ENCODE results near the gene ZNF710. TPM values are rescaled to one million over a fixed set of nuclear protein-coding genes. Genes with fewer than 3 reads are reported as not detected.

The ZNF710 gene
- total RNA-seq, 1 donor from 2014 or later = 24.2 TPM

- H3K4me1 Mint-ChIP-seq (ENCODE audit: unreplicated experiment) = no peaks in the 10 kb centered on the region
- H3K9me3 Mint-ChIP-seq (ENCODE audit: unreplicated experiment) = peaks cover 10% of the 10 kb centered on the region
- no peak for DNase-seq (ENCODE audit: extremely low spot score, unreplicated experiment)
- no peak overlapping the region for H3K4me3 Mint-ChIP-seq (ENCODE audit: unreplicated experiment)
- TF ChIP-seq, protein P1, sequence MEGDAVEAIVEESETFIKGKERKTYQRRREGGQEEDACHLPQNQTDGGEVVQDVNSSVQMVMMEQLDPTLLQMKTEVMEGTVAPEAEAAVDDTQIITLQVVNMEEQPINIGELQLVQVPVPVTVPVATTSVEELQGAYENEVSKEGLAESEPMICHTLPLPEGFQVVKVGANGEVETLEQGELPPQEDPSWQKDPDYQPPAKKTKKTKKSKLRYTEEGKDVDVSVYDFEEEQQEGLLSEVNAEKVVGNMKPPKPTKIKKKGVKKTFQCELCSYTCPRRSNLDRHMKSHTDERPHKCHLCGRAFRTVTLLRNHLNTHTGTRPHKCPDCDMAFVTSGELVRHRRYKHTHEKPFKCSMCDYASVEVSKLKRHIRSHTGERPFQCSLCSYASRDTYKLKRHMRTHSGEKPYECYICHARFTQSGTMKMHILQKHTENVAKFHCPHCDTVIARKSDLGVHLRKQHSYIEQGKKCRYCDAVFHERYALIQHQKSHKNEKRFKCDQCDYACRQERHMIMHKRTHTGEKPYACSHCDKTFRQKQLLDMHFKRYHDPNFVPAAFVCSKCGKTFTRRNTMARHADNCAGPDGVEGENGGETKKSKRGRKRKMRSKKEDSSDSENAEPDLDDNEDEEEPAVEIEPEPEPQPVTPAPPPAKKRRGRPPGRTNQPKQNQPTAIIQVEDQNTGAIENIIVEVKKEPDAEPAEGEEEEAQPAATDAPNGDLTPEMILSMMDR (IDR thresholded peaks at IDR 0.05) = no peak
- no peaks in the 10 kb centered on the region for H3K27me3 Mint-ChIP-seq (ENCODE audit: unreplicated experiment)
- no peak overlapping the region for H3K27ac Mint-ChIP-seq (ENCODE audit: unreplicated experiment)
- no peaks in the 10 kb centered on the region for H3K36me3 Mint-ChIP-seq (ENCODE audit: unreplicated experiment)
Observed at GRCh38 chr15:90113166-90113565, 112.0 kb downstream of the ZNF710 start.

DNA sequence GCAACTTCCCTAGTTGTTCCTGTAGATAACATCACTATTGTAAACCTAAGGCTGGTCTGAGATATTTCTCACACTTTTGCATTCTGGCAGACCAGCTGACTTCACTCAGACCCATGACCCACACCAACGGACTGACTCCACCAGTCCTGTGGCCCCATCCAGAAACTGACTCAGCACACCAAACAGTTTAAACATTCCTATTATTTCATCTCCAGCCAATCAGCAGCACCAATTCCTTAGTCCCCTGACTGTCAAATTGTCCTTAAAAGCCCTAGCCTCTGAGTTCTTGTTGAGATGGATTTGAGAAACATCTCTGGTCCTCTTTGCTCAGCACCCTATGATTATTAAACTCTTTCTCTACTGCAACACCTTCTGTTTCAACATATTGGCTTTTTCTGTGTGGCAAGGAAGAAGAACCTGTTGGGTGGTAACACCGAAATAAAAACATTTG is 113.4 kb downstream of the ZNF710 start:
- Mint-ChIP-seq H3K4me1 (ENCODE audit: unreplicated experiment) (no peaks in the 10 kb centered on the region), H3K36me3 (ENCODE audit: unreplicated experiment) (no peaks in the 10 kb centered on the region), H3K9me3 (ENCODE audit: unreplicated experiment) (peaks cover 10% of the 10 kb centered on the region), H3K4me3 (ENCODE audit: unreplicated experiment) (no peak overlapping the region), H3K27me3 (ENCODE audit: unreplicated experiment) (peaks cover 9% of the 10 kb centered on the region), H3K27ac (ENCODE audit: unreplicated experiment) (no peak overlapping the region)
- TF ChIP-seq, protein P1 (IDR thresholded peaks at IDR 0.05) = no peak
- no peak for DNase-seq (ENCODE audit: extremely low spot score, unreplicated experiment)

DNA sequence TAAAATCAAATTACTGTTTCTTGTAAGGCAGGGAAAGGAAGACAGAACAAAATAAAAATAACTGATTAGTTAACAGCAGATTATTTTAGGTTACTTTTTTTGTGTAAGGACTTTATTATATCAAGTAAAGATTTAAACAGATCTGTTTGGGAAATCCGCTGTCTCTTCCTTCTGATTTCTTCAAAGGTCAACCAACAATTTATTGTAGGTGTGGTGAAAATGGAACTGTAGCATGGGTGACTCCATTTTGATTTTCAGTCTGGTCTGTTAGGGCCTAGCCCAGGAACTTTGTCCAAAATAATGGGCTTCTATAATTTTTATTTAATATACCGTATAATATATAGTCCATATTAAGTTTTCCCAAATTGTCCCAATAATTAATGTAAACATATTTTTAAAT is 114.7 kb downstream of the ZNF710 start:
- Mint-ChIP-seq H3K4me1 (ENCODE audit: unreplicated experiment) (no peaks in the 10 kb centered on the region), H3K36me3 (ENCODE audit: unreplicated experiment) (no peaks in the 10 kb centered on the region)

GRCh38 chr15:90119367-90119766 is 118.2 kb downstream of the ZNF710 start:
- TF ChIP-seq, protein P1 (IDR thresholded peaks at IDR 0.05) = no peak
- Mint-ChIP-seq H3K4me1 (ENCODE audit: unreplicated experiment) (no peaks in the 10 kb centered on the region), H3K4me3 (ENCODE audit: unreplicated experiment) (no peak overlapping the region), H3K27me3 (ENCODE audit: unreplicated experiment) (peaks cover 26% of the 10 kb centered on the region), H3K36me3 (ENCODE audit: unreplicated experiment) (no peaks in the 10 kb centered on the region), H3K27ac (ENCODE audit: unreplicated experiment) (no peak overlapping the region), H3K9me3 (ENCODE audit: unreplicated experiment) (peaks cover 4% of the 10 kb centered on the region)
- no peak for DNase-seq (ENCODE audit: extremely low spot score, unreplicated experiment)

More for the DNA sequence above, 114.7 kb downstream of the ZNF710 start:
- Mint-ChIP-seq H3K27ac (ENCODE audit: unreplicated experiment) (no peak overlapping the region), H3K4me3 (ENCODE audit: unreplicated experiment) (no peak overlapping the region), H3K27me3 (ENCODE audit: unreplicated experiment) (peaks cover 21% of the 10 kb centered on the region), H3K9me3 (ENCODE audit: unreplicated experiment) (peaks cover 10% of the 10 kb centered on the region)
- DNase-seq (ENCODE audit: extremely low spot score, unreplicated experiment) = no peak
- TF ChIP-seq, protein P1 (IDR thresholded peaks at IDR 0.05) = no peak

DNA sequence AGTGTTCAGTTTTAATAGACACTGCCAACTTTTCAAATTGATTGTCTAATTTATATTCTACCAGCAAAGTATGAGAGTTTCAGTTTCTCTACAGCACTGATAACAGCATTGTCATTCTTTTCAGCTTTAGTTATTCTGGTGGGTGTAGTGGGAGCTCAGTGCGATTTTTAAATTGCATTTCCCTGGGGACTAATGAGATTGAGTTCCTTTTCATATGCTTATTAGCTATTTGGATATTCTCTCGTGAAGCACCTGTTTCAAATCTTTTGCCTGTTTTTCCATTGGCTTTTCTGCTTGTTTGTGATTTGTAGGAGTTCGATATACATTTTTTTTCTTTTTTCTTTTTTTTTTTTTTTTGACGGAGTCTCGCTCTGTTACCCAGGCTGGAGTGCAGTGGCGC is 120.0 kb downstream of the ZNF710 start:
- no peak overlapping the region for H3K27ac Mint-ChIP-seq (ENCODE audit: unreplicated experiment)
- TF ChIP-seq, protein P1 (IDR thresholded peaks at IDR 0.05) = no peak
- H3K36me3 Mint-ChIP-seq (ENCODE audit: unreplicated experiment) = no peaks in the 10 kb centered on the region
- H3K4me1 Mint-ChIP-seq (ENCODE audit: unreplicated experiment) = no peaks in the 10 kb centered on the region
- DNase-seq (ENCODE audit: extremely low spot score, unreplicated experiment) = no peak
- H3K27me3 Mint-ChIP-seq (ENCODE audit: unreplicated experiment) = peaks cover 28% of the 10 kb centered on the region
- no peaks in the 10 kb centered on the region for H3K9me3 Mint-ChIP-seq (ENCODE audit: unreplicated experiment)
- no peak overlapping the region for H3K4me3 Mint-ChIP-seq (ENCODE audit: unreplicated experiment)

Measured in osteocyte (in vitro differentiated cells).